HepG2 (cell line): ENCODE results near the gene RIOK3.

Experiments used
- ASH2L ChIP-seq: fragments of 300-600, 200-600 bp; sonication (generic); IDR thresholded peaks from 2 replicates; pipeline ENCODE4 v1.7.0; 2017; ENCODE audit warnings: low read depth, mild to moderate bottlenecking, moderate library complexity, mixed read lengths, low read length; ENCODE audit not compliant: insufficient read length
- CTCF ChIP-seq: sonication (generic); formaldehyde crosslinking; IDR thresholded peaks from 2 replicates; pipeline ENCODE4 v1.5.0; 2020; ENCODE audit warnings: mild to moderate bottlenecking, missing genetic modification reagents, moderate library complexity
- DPF2 ChIP-seq: sonication (generic); formaldehyde crosslinking; IDR thresholded peaks from 2 replicates; pipeline ENCODE4 v1.4.0; 2020; ENCODE audit warnings: mild to moderate bottlenecking, low read depth, missing genetic modification reagents, borderline replicate concordance
- GABPA ChIP-seq, 2 experiments: IDR thresholded peaks; 2 replicates each; pipeline ENCODE4 v1.6.1; 2011 to 2016; ENCODE audit warnings: low read depth in 2 of 2, low read length in 1 of 2, missing biosample characterization in 1 of 2, missing genetic modification characterization in 1 of 2
- HNRNPUL1 ChIP-seq: fragments of 200-400 bp; formaldehyde crosslinking; IDR thresholded peaks from 2 replicates; pipeline ENCODE4 v1.6.1; 2017; ENCODE audit warnings: low read depth, mild to moderate bottlenecking, low read length, moderate library complexity
- JUN ChIP-seq: sonication (generic); formaldehyde crosslinking; IDR thresholded peaks from 2 replicates; pipeline ENCODE4 v1.4.0; 2020; ENCODE audit warnings: mild to moderate bottlenecking, missing genetic modification reagents
- NFATC3 ChIP-seq: sonication (generic); formaldehyde crosslinking; IDR thresholded peaks from 2 replicates; pipeline ENCODE4 v1.5.1; 2020; ENCODE audit warnings: mild to moderate bottlenecking, missing genetic modification reagents
- PBX3 ChIP-seq: sonication (generic); formaldehyde crosslinking; IDR thresholded peaks from 2 replicates; pipeline ENCODE4 v1.8.1; 2023; ENCODE audit warnings: missing genetic modification reagents, inconsistent platforms, borderline replicate concordance
- POLR2AphosphoS5 ChIP-seq: IDR thresholded peaks from 2 replicates; pipeline ENCODE4 v1.6.1; 2012; ENCODE audit warnings: low read depth, low read length
- SRSF4 ChIP-seq: fragments of 200-400 bp; formaldehyde crosslinking; IDR thresholded peaks from one replicate; pipeline ENCODE4 v1.6.1; 2018; ENCODE audit warnings: mild to moderate bottlenecking, low read depth, low read length, moderate library complexity; ENCODE audit not compliant: poor library complexity, severe bottlenecking
- YEATS4 ChIP-seq: sonication (generic); formaldehyde crosslinking; IDR thresholded peaks from 2 replicates; pipeline ENCODE4 v1.4.0; 2020; ENCODE audit warnings: missing genetic modification reagents, borderline replicate concordance
- ZBTB40 ChIP-seq, 2 experiments: fragments of 450-650 bp in 1 of 2; sonication (generic) in 1 of 2; formaldehyde crosslinking in 1 of 2; IDR thresholded peaks; 2 replicates each; pipeline versions ENCODE4 v1.6.1 to v1.8.0; 2016 to 2022; ENCODE audit warnings: antibody characterized with exemption in 1 of 2, mild to moderate bottlenecking in 1 of 2, missing genetic modification reagents in 1 of 2
- ZNF446 ChIP-seq: sonication (generic); formaldehyde crosslinking; IDR thresholded peaks from 2 replicates; pipeline ENCODE4 v1.5.0; 2020; ENCODE audit warnings: mild to moderate bottlenecking, missing genetic modification reagents
- ZNF691 ChIP-seq: sonication (generic); formaldehyde crosslinking; IDR thresholded peaks from 2 replicates; pipeline ENCODE4 v1.4.0; 2020; ENCODE audit warnings: missing genetic modification reagents, low read depth, mild to moderate bottlenecking, borderline replicate concordance

- no peak for TF ChIP-seq PBX3 (CRISPR knock-in tag)
- TF ChIP-seq DPF2 (CRISPR knock-in tag): no peak
- TF ChIP-seq JUN (CRISPR knock-in tag): no peak
- TF ChIP-seq HNRNPUL1: no peak
- no peak for TF ChIP-seq CTCF (CRISPR knock-in tag)
- no peak for TF ChIP-seq ZNF691 (CRISPR knock-in tag)
- no peak for TF ChIP-seq ASH2L
- TF ChIP-seq GABPA (IDR thresholded peaks at IDR 0.05; ENCODE audit: low read depth, low read length): no peak
- TF ChIP-seq GABPA (CRISPR knock-in tag; IDR thresholded peaks at IDR 0.05; ENCODE audit: low read depth): no peak
- no peak for TF ChIP-seq YEATS4
- TF ChIP-seq SRSF4: no peak
- TF ChIP-seq POLR2AphosphoS5: no peak
- no peak for TF ChIP-seq ZBTB40 (IDR thresholded peaks at IDR 0.05)
- no peak for TF ChIP-seq ZBTB40 (CRISPR knock-in tag; IDR thresholded peaks at IDR 0.05)
- TF ChIP-seq ZNF446: no peak
- no peak for TF ChIP-seq NFATC3 (CRISPR knock-in tag)
These were observed 750 bp upstream of the RIOK3 start for GRCh38 chr18:23452347-23452727.
